Endothelial cell of umbilical vein (primary cell): ENCODE measurements around the gene RAD51B.

Source experiments
- CTCF ChIP-seq, 2 donors: IDR thresholded peaks; 1 replicate in 1 of 2; 2 replicates in 1 of 2; pipeline ENCODE4 v1.5.1; 2011; ENCODE audit warnings: low read length in 2 of 2, mild to moderate bottlenecking in 2 of 2, moderate library complexity in 2 of 2, control low read depth in 1 of 2, inconsistent platforms in 1 of 2, low read depth in 1 of 2; ENCODE audit not compliant: insufficient read depth in 1 of 2; ENCODE audit errors: extremely low read depth in 1 of 2
- EZH2 ChIP-seq: IDR thresholded peaks from 2 replicates; pipeline ENCODE4 v1.6.1; 2012; ENCODE audit warnings: borderline replicate concordance, low read depth, mild to moderate bottlenecking, moderate library complexity, low read length, inconsistent platforms; ENCODE audit not compliant: severe bottlenecking
- FOS ChIP-seq: IDR thresholded peaks from 2 replicates; pipeline ENCODE4 v1.6.1; 2011; ENCODE audit warnings: mild to moderate bottlenecking, low read length, moderate library complexity, borderline replicate concordance; ENCODE audit not compliant: insufficient read depth
- GATA2 ChIP-seq: IDR thresholded peaks from 2 replicates; pipeline ENCODE4 v1.7.0; 2011; ENCODE audit warnings: low read depth, mild to moderate bottlenecking, moderate library complexity, mixed read lengths, low read length; ENCODE audit not compliant: insufficient read length, insufficient read depth
- JUN ChIP-seq: IDR thresholded peaks from 2 replicates; pipeline ENCODE4 v1.6.1; 2011; ENCODE audit warnings: borderline replicate concordance, low read depth; ENCODE audit not compliant: insufficient read length, insufficient read depth
- MAX ChIP-seq: IDR thresholded peaks from 2 replicates; pipeline ENCODE4 v1.6.1; 2011; ENCODE audit not compliant: insufficient read depth, insufficient read length
- MYC ChIP-seq: IDR thresholded peaks from one replicate; pipeline ENCODE4 v1.6.1; 2011; ENCODE audit warnings: mild to moderate bottlenecking, low read depth, low read length
- POLR2A ChIP-seq: IDR thresholded peaks from 2 replicates; pipeline ENCODE4 v1.6.1; 2012; ENCODE audit warnings: low read depth, mild to moderate bottlenecking, control low read depth, low read length
- POLR2AphosphoS5 ChIP-seq: IDR thresholded peaks from 2 replicates; pipeline ENCODE4 v1.6.1; 2012; ENCODE audit warnings: low read depth, mild to moderate bottlenecking, control low read depth, low read length, moderate library complexity; ENCODE audit not compliant: insufficient read depth

- no peak for TF ChIP-seq POLR2A
- TF ChIP-seq CTCF (IDR thresholded peaks at IDR 0.05; ENCODE audit: extremely low read depth in 1 of 2, insufficient read depth in 1 of 2, low read depth in 1 of 2, low read length in 2 of 2): no peak
- TF ChIP-seq JUN: no peak
- no peak for TF ChIP-seq GATA2
- no peak for TF ChIP-seq POLR2AphosphoS5
- TF ChIP-seq MAX: no peak
- TF ChIP-seq EZH2: no peak
- no peak for TF ChIP-seq MYC
- no peak for TF ChIP-seq FOS
Measured at GRCh38 chr14:68684466-68685418, 865.2 kb downstream of the RAD51B start.
